Activated CD8-positive, alpha-beta T cell treated with anti-CD3 and anti-CD28 coated beads, Interleukin-2, amount 10 ng/mL, durations not matched to agents 7 days and 5 days (primary cell): ENCODE results near the gene KDM5C. TPM values are rescaled to one million over a fixed set of nuclear protein-coding genes. Genes with fewer than 3 reads are reported as not detected.

Source experiments
- ATAC-seq: fragments of 150-1000 bp; cut with Tn5 transposase; one replicate; pipeline ENCODE4 v1.10.0; 2021; ENCODE audit warnings: moderate library complexity
- CTCF ChIA-PET: fragments of 350-600 bp; sonication (Branson Sonifier 250); formaldehyde crosslinking; loops from one replicate; lab custom pipeline; 2021; ENCODE audit warnings: antibody characterized with exemption; lab: Charles Lee
- POLR2A ChIA-PET: fragments of 350-600 bp; sonication (Branson Sonifier 250); formaldehyde crosslinking; loops from one replicate; lab custom pipeline; 2021; ENCODE audit warnings: antibody characterized with exemption; lab: Charles Lee
- DNase-seq: peaks from one replicate; pipeline ENCODE4 v3.0.0-alpha.2; 2020
- H3K27ac Mint-ChIP-seq: one replicate; pipeline ENCODE4 v1.8.0; 2021; ENCODE audit warnings: mild to moderate bottlenecking, mixed read lengths
- H3K27me3 Mint-ChIP-seq: one replicate; pipeline ENCODE4 v1.8.0; 2021; ENCODE audit warnings: low read depth, mixed read lengths
- H3K36me3 Mint-ChIP-seq: one replicate; pipeline ENCODE4 v1.8.0; 2021; ENCODE audit warnings: low read depth, mixed read lengths
- H3K4me1 Mint-ChIP-seq: one replicate; pipeline ENCODE4 v1.8.0; 2021; ENCODE audit warnings: low read depth, mixed read lengths
- H3K4me3 Mint-ChIP-seq: one replicate; pipeline ENCODE4 v1.8.0; 2021; ENCODE audit warnings: mild to moderate bottlenecking, mixed read lengths
- H3K9me3 Mint-ChIP-seq: one replicate; pipeline ENCODE4 v1.8.0; 2022; ENCODE audit warnings: mixed read lengths; ENCODE audit not compliant: insufficient read depth
- total RNA-seq, 2 experiments: library from RNA; stranded (reverse); gene quantifications; one replicate each; pipeline ENCODE4 v1.2.3, GENCODE V29; 2021

The KDM5C gene
- total RNA-seq, 2 experiments from 2014 or later: 81.8 to 84.4 TPM

- peaks cover 10% of the 10 kb centered on the region for H3K27me3 Mint-ChIP-seq
- ChIA-PET POLR2A (no interaction called here), CTCF (interaction anchor here (0.9 to 1.1 kb wide), 2 partner anchors 18 to 66 kb away, joined by 3 read pairs; no protein-coding TSS in a partner anchor)
- H3K9me3 Mint-ChIP-seq: no peaks in the 10 kb centered on the region
- no peak overlapping the region for H3K27ac Mint-ChIP-seq
- H3K4me3 Mint-ChIP-seq: no peak overlapping the region
- DNase-seq (no peak), ATAC-seq (no peak)
- no peaks in the 10 kb centered on the region for H3K36me3 Mint-ChIP-seq
- no peaks in the 10 kb centered on the region for H3K4me1 Mint-ChIP-seq
Measured at GRCh38 chrX:53246231-53246630, 21.2 kb upstream of the KDM5C start.

- Mint-ChIP-seq H3K4me3 (no peak overlapping the region), H3K4me1 (no peaks in the 10 kb centered on the region), H3K27me3 (peaks cover 10% of the 10 kb centered on the region), H3K9me3 (no peaks in the 10 kb centered on the region), H3K36me3 (no peaks in the 10 kb centered on the region), H3K27ac (no peak overlapping the region)
- POLR2A ChIA-PET: no interaction called here
- ATAC-seq (no peak), DNase-seq (no peak)
- CTCF ChIA-PET: interaction anchor here (0.6 to 1.0 kb wide), 3 partner anchors 8 to 19 kb away, joined by 3 to 7 read pairs (median 3); no protein-coding TSS in a partner anchor
Measured at GRCh38 chrX:53244610-53245009, 19.6 kb upstream of the KDM5C start.

GRCh38 chrX:53242310-53242709, 17.3 kb upstream of the KDM5C start:
- no peaks in the 10 kb centered on the region for H3K36me3 Mint-ChIP-seq
- no peaks in the 10 kb centered on the region for H3K4me1 Mint-ChIP-seq
- ATAC-seq (no peak), DNase-seq (no peak)
- no peaks in the 10 kb centered on the region for H3K9me3 Mint-ChIP-seq
- H3K27me3 Mint-ChIP-seq: peaks cover 10% of the 10 kb centered on the region
- CTCF ChIA-PET: no interaction called here
- H3K27ac Mint-ChIP-seq: no peak overlapping the region
- POLR2A ChIA-PET: no interaction called here
- no peak overlapping the region for H3K4me3 Mint-ChIP-seq

GRCh38 chrX:53241558-53241957, 16.6 kb upstream of the KDM5C start:
- CTCF ChIA-PET: no interaction called here
- H3K27me3 Mint-ChIP-seq: peaks cover 5% of the 10 kb centered on the region
- H3K27ac Mint-ChIP-seq: no peak overlapping the region
- DNase-seq (no peak), ATAC-seq (no peak)
- no peaks in the 10 kb centered on the region for H3K9me3 Mint-ChIP-seq
- H3K4me3 Mint-ChIP-seq: no peak overlapping the region
- POLR2A ChIA-PET: no interaction called here
- H3K4me1 Mint-ChIP-seq: no peaks in the 10 kb centered on the region
- H3K36me3 Mint-ChIP-seq: no peaks in the 10 kb centered on the region

- no peak overlapping the region for H3K4me3 Mint-ChIP-seq
- ChIA-PET CTCF (interaction anchor here (0.8 to 1.3 kb wide), 6 partner anchors 11 to 44 kb away, joined by 3 to 6 read pairs (median 5); partner anchors contain the start of gene KDM5C), POLR2A (interaction anchor here (0.6 kb wide), 1 partner anchor 445 kb away, joined by 3 read pairs; no protein-coding TSS in a partner anchor)
- H3K27me3 Mint-ChIP-seq: no peaks in the 10 kb centered on the region
- H3K4me1 Mint-ChIP-seq: no peaks in the 10 kb centered on the region
- no peaks in the 10 kb centered on the region for H3K9me3 Mint-ChIP-seq
- no peak for ATAC-seq
- H3K36me3 Mint-ChIP-seq: no peaks in the 10 kb centered on the region
- no peak overlapping the region for H3K27ac Mint-ChIP-seq
- DNase-seq: peak; percentile 31
Measured at GRCh38 chrX:53239474-53239873, 14.5 kb upstream of the KDM5C start.

- no peaks in the 10 kb centered on the region for H3K4me1 Mint-ChIP-seq
Measured at GRCh38 chrX:53237056-53237455, 12.0 kb upstream of the KDM5C start.

GRCh38 chrX:53236025-53236679, 11.1 kb upstream of the KDM5C start:
- Mint-ChIP-seq H3K4me3 (no peak overlapping the region), H3K9me3 (no peaks in the 10 kb centered on the region), H3K36me3 (no peaks in the 10 kb centered on the region), H3K27ac (no peak overlapping the region), H3K27me3 (peaks cover 1% of the 10 kb centered on the region), H3K4me1 (no peaks in the 10 kb centered on the region)
- POLR2A ChIA-PET: no interaction called here
- CTCF ChIA-PET: no interaction called here
- DNase-seq (no peak), ATAC-seq (no peak)

More at GRCh38 chrX:53237056-53237455, 12.0 kb upstream of the KDM5C start:
- Mint-ChIP-seq H3K36me3 (no peaks in the 10 kb centered on the region), H3K27ac (no peak overlapping the region), H3K27me3 (no peaks in the 10 kb centered on the region), H3K4me3 (no peak overlapping the region), H3K9me3 (no peaks in the 10 kb centered on the region)
- ChIA-PET POLR2A (no interaction called here), CTCF (no interaction called here)
- DNase-seq (no peak), ATAC-seq (no peak)

- ChIA-PET CTCF (no interaction called here), POLR2A (no interaction called here)
- no peaks in the 10 kb centered on the region for H3K36me3 Mint-ChIP-seq
- H3K4me1 Mint-ChIP-seq: no peaks in the 10 kb centered on the region
- no peak overlapping the region for H3K27ac Mint-ChIP-seq
- no peaks in the 10 kb centered on the region for H3K9me3 Mint-ChIP-seq
- DNase-seq (no peak), ATAC-seq (no peak)
- peaks cover 3% of the 10 kb centered on the region for H3K27me3 Mint-ChIP-seq
- H3K4me3 Mint-ChIP-seq: no peak overlapping the region
Measured at GRCh38 chrX:53235566-53235965, 10.6 kb upstream of the KDM5C start.

GRCh38 chrX:53234484-53234883, 9.5 kb upstream of the KDM5C start:
- H3K27ac Mint-ChIP-seq: no peak overlapping the region
- ATAC-seq (no peak), DNase-seq (no peak)
- no peaks in the 10 kb centered on the region for H3K36me3 Mint-ChIP-seq
- H3K4me1 Mint-ChIP-seq: no peaks in the 10 kb centered on the region
- POLR2A ChIA-PET: no interaction called here
- CTCF ChIA-PET: no interaction called here
- no peak overlapping the region for H3K4me3 Mint-ChIP-seq
- H3K9me3 Mint-ChIP-seq: no peaks in the 10 kb centered on the region
- H3K27me3 Mint-ChIP-seq: peaks cover 3% of the 10 kb centered on the region

GRCh38 chrX:53233536-53233935, 8.5 kb upstream of the KDM5C start:
- no peak for DNase-seq
- Mint-ChIP-seq H3K4me1 (no peaks in the 10 kb centered on the region), H3K27ac (no peak overlapping the region), H3K36me3 (no peaks in the 10 kb centered on the region), H3K27me3 (peaks cover 4% of the 10 kb centered on the region), H3K4me3 (no peak overlapping the region), H3K9me3 (no peaks in the 10 kb centered on the region)
- ChIA-PET CTCF (no interaction called here), POLR2A (no interaction called here)
- no peak for ATAC-seq

GRCh38 chrX:53230116-53230515, 5.1 kb upstream of the KDM5C start:
- ChIA-PET CTCF (no interaction called here), POLR2A (no interaction called here)
- no peaks in the 10 kb centered on the region for H3K9me3 Mint-ChIP-seq
- H3K27ac Mint-ChIP-seq: no peak overlapping the region
- H3K4me3 Mint-ChIP-seq: no peak overlapping the region
- H3K4me1 Mint-ChIP-seq: peaks cover 21% of the 10 kb centered on the region
- peaks cover 5% of the 10 kb centered on the region for H3K27me3 Mint-ChIP-seq
- H3K36me3 Mint-ChIP-seq: peaks cover 3% of the 10 kb centered on the region
- DNase-seq (no peak), ATAC-seq (no peak)

- Mint-ChIP-seq H3K27ac (peak overlapping the region; percentile 64), H3K4me3 (peak overlapping the region; percentile 8), H3K9me3 (no peaks in the 10 kb centered on the region), H3K4me1 (peaks cover 37% of the 10 kb centered on the region), H3K27me3 (peaks cover 5% of the 10 kb centered on the region), H3K36me3 (peaks cover 20% of the 10 kb centered on the region)
- ChIA-PET CTCF (interaction anchor here (1.9 kb wide), 1 partner anchor 12 kb away, joined by 6 read pairs; no protein-coding TSS in a partner anchor), POLR2A (no interaction called here)
- DNase-seq (no peak), ATAC-seq (no peak)
Measured at GRCh38 chrX:53227224-53227765, 2.3 kb upstream of the KDM5C start.
